ENCODE measurements around the gene CCDC63. TPM values are rescaled to one million over a fixed set of nuclear protein-coding genes. Genes with fewer than 3 reads are reported as not detected.

Gene CCDC63
- polyA plus RNA-seq, 1 of the 3 experiments (the other 2 are of a cell fraction) = not detected

DNA sequence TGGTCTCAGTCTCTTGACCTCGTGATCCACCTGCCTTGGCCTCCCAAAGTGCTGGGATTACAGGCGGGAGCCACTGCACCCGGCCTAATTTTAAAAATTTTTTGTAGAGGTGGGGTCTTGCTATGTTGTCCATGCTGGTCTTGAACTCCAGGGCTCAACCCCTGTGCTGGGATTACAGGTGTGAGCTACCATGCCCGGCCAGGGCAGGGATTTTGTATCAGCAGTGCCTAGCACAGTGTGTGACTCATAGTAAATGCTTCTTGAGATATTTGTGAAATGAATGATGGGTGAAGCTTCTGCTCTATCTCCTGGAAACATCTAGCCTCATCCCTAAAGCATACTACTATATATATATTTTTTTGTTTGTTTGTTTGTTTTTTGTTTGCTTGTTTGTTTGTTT is 36.5 kb downstream of the CCDC63 start:
- H3K9ac ChIP-seq = no peak overlapping the region
- no peaks in the 10 kb centered on the region for H3K79me2 ChIP-seq (ENCODE audit: insufficient read depth)
- no peaks in the 10 kb centered on the region for H3K9me3 ChIP-seq
- H3K9me2 ChIP-seq = no peaks in the 10 kb centered on the region
- no peak overlapping the region for H3K27ac ChIP-seq (ENCODE audit: low read depth in 2 of 2, low read length in 1 of 2)
- POLR2A ChIA-PET = no interaction called here
- 0 out of 4 replicates have a peak, but pooled peaks cover 0 to 4% of the 10 kb centered on the region in 2 experiments for H3K4me1 ChIP-seq (ENCODE audit: control insufficient read depth in 1 of 2, insufficient read depth in 2 of 2, low read depth in 1 of 2, low read length in 1 of 2)
- H3K4me3 ChIP-seq (ENCODE audit: low read depth in 2 of 2, low read length in 1 of 2) = no peak overlapping the region
- DNase-seq = no peak
- no peaks in the 10 kb centered on the region for H3F3A ChIP-seq (replicated peaks; ENCODE audit: insufficient read depth)
- no peaks in the 10 kb centered on the region for H4K20me1 ChIP-seq (ENCODE audit: insufficient read depth)
- 71% methylated on average over 3 of the region's 4 CpGs for WGBS (ENCODE audit: low lambda C conversion rate)
- no peaks in the 10 kb centered on the region for H3K36me3 ChIP-seq (replicated peaks in 1 of 2; ENCODE audit: control insufficient read depth in 1 of 2, insufficient read depth in 2 of 2, low read length in 1 of 2)
- no peak for TF ChIP-seq POLR2AphosphoS5 (IDR thresholded peaks at IDR 0.05; ENCODE audit: low read depth, low read length)
- TF ChIP-seq TEAD4 (IDR thresholded peaks at IDR 0.05; ENCODE audit: borderline replicate concordance, insufficient read depth) = no peak
- no peaks in the 10 kb centered on the region for H3K27me3 ChIP-seq (ENCODE audit: insufficient read depth)
- no peak overlapping the region for H3K4me2 ChIP-seq
- H2AFZ ChIP-seq (ENCODE audit: low read depth) = no peak overlapping the region
- CTCF ChIA-PET = interaction anchor here (1.2 kb wide), 1 partner anchor 37 kb away, joined by 5 read pairs; the partner anchor contains the start of gene CCDC63

DNA sequence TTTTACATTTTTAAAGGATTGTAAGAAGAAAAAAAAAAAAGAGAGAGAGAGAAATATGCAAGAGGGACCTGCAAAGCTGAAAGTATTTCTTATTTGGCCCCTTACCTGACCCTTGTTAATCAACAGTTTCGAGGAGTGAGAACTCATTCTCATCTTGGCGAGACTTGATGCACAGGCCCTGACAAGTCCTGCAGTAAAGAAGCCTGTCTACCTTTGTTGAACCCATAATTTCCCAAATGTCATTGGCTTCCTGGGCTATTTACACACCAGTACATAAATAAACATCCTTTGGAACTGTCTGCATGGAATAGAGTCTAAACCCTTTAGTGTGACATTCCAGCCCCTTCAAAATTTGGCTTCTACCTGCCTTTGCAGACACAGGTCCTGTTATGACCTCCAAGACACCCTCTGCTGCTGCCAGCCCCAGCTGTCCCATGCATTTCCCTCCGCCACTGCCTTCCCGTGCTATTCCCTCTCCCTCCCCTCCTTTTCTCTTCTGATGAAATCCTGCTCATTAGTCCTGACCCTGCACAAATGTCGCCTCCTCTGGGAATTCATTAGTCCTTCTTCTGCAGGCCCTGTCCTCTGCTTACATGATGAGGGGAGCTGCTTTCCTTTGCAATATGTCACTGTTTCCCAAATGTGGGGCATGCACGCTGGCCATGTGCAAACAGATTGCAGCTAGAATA is 38.5 kb downstream of the CCDC63 start:
- Histone ChIP-seq H3K4me2 (no peak overlapping the region), H2AFZ (ENCODE audit: low read depth) (no peak overlapping the region), H3K4me1 (ENCODE audit: control insufficient read depth in 1 of 2, insufficient read depth in 2 of 2, low read depth in 1 of 2, low read length in 1 of 2) (no peaks in the 10 kb centered on the region), H3K27ac (ENCODE audit: low read depth in 2 of 2, low read length in 1 of 2) (no peak overlapping the region), H3F3A (replicated peaks; ENCODE audit: insufficient read depth) (no peaks in the 10 kb centered on the region), H3K36me3 (replicated peaks in 1 of 2; ENCODE audit: control insufficient read depth in 1 of 2, insufficient read depth in 2 of 2, low read length in 1 of 2) (no peaks in the 10 kb centered on the region), H3K27me3 (ENCODE audit: insufficient read depth) (no peaks in the 10 kb centered on the region), H3K9me3 (no peaks in the 10 kb centered on the region), H4K20me1 (ENCODE audit: insufficient read depth) (no peaks in the 10 kb centered on the region), H3K4me3 (ENCODE audit: low read depth in 2 of 2, low read length in 1 of 2) (no peak overlapping the region), H3K9ac (no peak overlapping the region), H3K9me2 (no peaks in the 10 kb centered on the region), H3K79me2 (ENCODE audit: insufficient read depth) (no peaks in the 10 kb centered on the region)
- CTCF ChIA-PET = interaction anchor here (1.2 to 4.3 kb wide), 2 partner anchors 38 to 59 kb away, joined by 3 to 35 read pairs; partner anchors contain the start of gene CCDC63
- TF ChIP-seq EZH2phosphoT487 (IDR thresholded peaks at IDR 0.05; ENCODE audit: borderline replicate concordance, low read depth) (no peak), NRF1 (IDR thresholded peaks at IDR 0.05; ENCODE audit: low read depth, low read length) (no peak), TEAD4 (IDR thresholded peaks at IDR 0.05; ENCODE audit: borderline replicate concordance, insufficient read depth) (no peak), TAF1 (IDR thresholded peaks at IDR 0.05; ENCODE audit: borderline replicate concordance, low read depth, low read length) (no peak), FOXJ3 (CRISPR knock-in tag; IDR thresholded peaks at IDR 0.05) (no peak)
- TF ChIP-seq, protein P1, sequence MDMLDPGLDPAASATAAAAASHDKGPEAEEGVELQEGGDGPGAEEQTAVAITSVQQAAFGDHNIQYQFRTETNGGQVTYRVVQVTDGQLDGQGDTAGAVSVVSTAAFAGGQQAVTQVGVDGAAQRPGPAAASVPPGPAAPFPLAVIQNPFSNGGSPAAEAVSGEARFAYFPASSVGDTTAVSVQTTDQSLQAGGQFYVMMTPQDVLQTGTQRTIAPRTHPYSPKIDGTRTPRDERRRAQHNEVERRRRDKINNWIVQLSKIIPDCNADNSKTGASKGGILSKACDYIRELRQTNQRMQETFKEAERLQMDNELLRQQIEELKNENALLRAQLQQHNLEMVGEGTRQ (IDR thresholded peaks at IDR 0.05; ENCODE audit: borderline replicate concordance, low read depth, low read length) = no peak
- TF ChIP-seq, protein P2, sequence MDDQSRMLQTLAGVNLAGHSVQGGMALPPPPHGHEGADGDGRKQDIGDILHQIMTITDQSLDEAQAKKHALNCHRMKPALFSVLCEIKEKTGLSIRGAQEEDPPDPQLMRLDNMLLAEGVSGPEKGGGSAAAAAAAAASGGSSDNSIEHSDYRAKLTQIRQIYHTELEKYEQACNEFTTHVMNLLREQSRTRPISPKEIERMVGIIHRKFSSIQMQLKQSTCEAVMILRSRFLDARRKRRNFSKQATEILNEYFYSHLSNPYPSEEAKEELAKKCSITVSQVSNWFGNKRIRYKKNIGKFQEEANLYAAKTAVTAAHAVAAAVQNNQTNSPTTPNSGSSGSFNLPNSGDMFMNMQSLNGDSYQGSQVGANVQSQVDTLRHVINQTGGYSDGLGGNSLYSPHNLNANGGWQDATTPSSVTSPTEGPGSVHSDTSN (IDR thresholded peaks at IDR 0.05) = no peak
- DNase-seq = no peak
- 73% methylated on average over 6 of the region's 6 CpGs for WGBS (ENCODE audit: low lambda C conversion rate)
- POLR2A ChIA-PET = no interaction called here

Measured in SK-N-SH (cell line).